GM12878 (cell line): Measurements from ENCODE around the gene POLA1. TPM values are rescaled to one million over a fixed set of nuclear protein-coding genes. Genes with fewer than 3 reads are reported as not detected.

ENCODE experiments used
- ATAC-seq: fragments of 200-7000 bp; cut with Tn5 transposase; 3 replicates; pipeline ENCODE4 v1.9.1; 2020; ENCODE audit warnings: mild to moderate bottlenecking, moderate library complexity
- BruUV-seq: library from RNA; stranded (reverse); fragments of 400-500 nt; replicated peaks from 2 replicates; lab custom pipeline; 2021; lab: Mats Ljungman, UMichigan
- CTCF ChIA-PET: fragments of 300-600 bp; sonication (Branson Sonifier 250); formaldehyde crosslinking; extraction: SDS; loops from one replicate; lab custom pipeline; 2021; ENCODE audit warnings: inconsistent platforms; lab: Yijun Ruan, JAX
- POLR2A ChIA-PET: fragments of 350-600 bp; formaldehyde crosslinking; extraction: SDS; loops from one replicate; lab custom pipeline; 2021; ENCODE audit warnings: inconsistent platforms; lab: Charles Lee
- RAD21 ChIA-PET: fragments of 300-600 bp; sonication (Branson Sonifier 250); formaldehyde crosslinking; loops from one replicate; lab custom pipeline; 2023; ENCODE audit warnings: antibody characterized with exemption; ENCODE audit not compliant: unreplicated experiment; lab: Charles Lee
- SMC1A ChIA-PET: fragments of 300-600 bp; sonication (Branson Sonifier 250); formaldehyde crosslinking; loops from one replicate; lab custom pipeline; 2023; ENCODE audit not compliant: unreplicated experiment, uncharacterized antibody; lab: Charles Lee
- DNase-seq: peaks from one replicate; pipeline ENCODE4 v3.0.0-alpha.2; 2011; ENCODE audit warnings: low read depth, low spot score
- FAIRE-seq: peaks from 3 replicates; lab custom pipeline; 2011; peaks lifted over from hg19 to GRCh38; lab: Jason Lieb, UNC
- H2AFZ ChIP-seq: 2 replicates; pipeline ENCODE4 v1.6.0; 2011; ENCODE audit warnings: low read depth, low read length, control low read depth; ENCODE audit not compliant: control insufficient read depth
- H3K27ac ChIP-seq: 2 replicates; pipeline ENCODE4 v1.5.1; 2011; ENCODE audit warnings: control low read depth; ENCODE audit not compliant: control insufficient read depth, insufficient read depth
- H3K27me3 ChIP-seq, 2 experiments: replicated peaks in 1 of 2; 2 replicates each; pipeline versions ENCODE4 v1.6.0 to v1.6.1; 2011; ENCODE audit warnings: low read length in 1 of 2; ENCODE audit not compliant: control insufficient read depth in 2 of 2, insufficient read depth in 2 of 2
- H3K36me3 ChIP-seq, 2 experiments: 2 replicates each; pipeline ENCODE4 v1.5.1; 2011; ENCODE audit warnings: low read length in 1 of 2; ENCODE audit not compliant: control insufficient read depth in 2 of 2, insufficient read depth in 2 of 2
- H3K4me1 ChIP-seq: 2 replicates; pipeline ENCODE4 v1.6.1; 2011; ENCODE audit warnings: mild to moderate bottlenecking, low read length, moderate library complexity, mixed read lengths; ENCODE audit not compliant: control insufficient read depth, insufficient read depth
- H3K4me2 ChIP-seq: 2 replicates; pipeline ENCODE4 v1.6.0; 2011; ENCODE audit warnings: control low read depth; ENCODE audit not compliant: control insufficient read depth, insufficient read depth
- H3K4me3 ChIP-seq: fragments of 200-600 bp; sonication (generic); 2 replicates; pipeline ENCODE4 v1.5.1; 2016
- H3K79me2 ChIP-seq: 2 replicates; pipeline ENCODE4 v1.6.0; 2011; ENCODE audit warnings: low read length; ENCODE audit not compliant: control insufficient read depth, insufficient read depth
- H3K9ac ChIP-seq: 2 replicates; pipeline ENCODE4 v1.8.0; 2011; ENCODE audit warnings: low read length, control low read depth, mixed read lengths; ENCODE audit not compliant: control insufficient read depth, insufficient read depth
- H3K9me3 ChIP-seq: replicated peaks from 3 replicates; pipeline ENCODE4 v1.5.1; 2011; ENCODE audit warnings: mild to moderate bottlenecking, low read length; ENCODE audit not compliant: control insufficient read depth, insufficient read depth
- H4K20me1 ChIP-seq: 2 replicates; pipeline ENCODE4 v1.6.0; 2011; ENCODE audit not compliant: control insufficient read depth, insufficient read depth
- IKZF2 ChIP-seq, 2 experiments: fragments of 450-650 bp; IDR thresholded peaks; 2 replicates each; pipeline ENCODE4 v1.6.1; 2017; ENCODE audit warnings: mild to moderate bottlenecking in 2 of 2, moderate library complexity in 2 of 2
- MYC ChIP-seq: IDR thresholded peaks from 2 replicates; pipeline ENCODE4 v1.6.1; 2011; ENCODE audit warnings: mild to moderate bottlenecking, low read length, moderate library complexity, inconsistent platforms; ENCODE audit not compliant: insufficient read depth, insufficient replicate concordance, insufficient read length, severe bottlenecking
- NFYB ChIP-seq: IDR thresholded peaks from 2 replicates; pipeline ENCODE4 v1.6.1; 2011; ENCODE audit warnings: low read depth, mild to moderate bottlenecking, low read length, improper control_type of control experiment, moderate library complexity; ENCODE audit not compliant: insufficient read depth
- RAD21 ChIP-seq: IDR thresholded peaks from 2 replicates; pipeline ENCODE4 v1.6.1; 2011; ENCODE audit warnings: mild to moderate bottlenecking, low read depth, low read length, moderate library complexity; ENCODE audit not compliant: insufficient read depth
- RELB ChIP-seq: fragments of 450-650 bp; IDR thresholded peaks from 2 replicates; pipeline ENCODE4 v1.6.1; 2017; ENCODE audit warnings: low read depth, mild to moderate bottlenecking, moderate library complexity
- RFX5 ChIP-seq: IDR thresholded peaks from 2 replicates; pipeline ENCODE4 v1.6.1; 2011; ENCODE audit warnings: low read depth, low read length, improper control_type of control experiment
- SIN3A ChIP-seq: IDR thresholded peaks from 2 replicates; pipeline ENCODE4 v1.6.1; 2012; ENCODE audit warnings: low read depth, low read length, improper control_type of control experiment
- ZBED1 ChIP-seq: IDR thresholded peaks from 2 replicates; pipeline ENCODE4 v1.6.1; 2016; ENCODE audit warnings: borderline replicate concordance
- WGBS: methylation state at CpG from one replicate; pipeline ENCODE4 v1.1.6; 2016; ENCODE audit warnings: low lambda C conversion rate; ENCODE audit not compliant: insufficient replicate concordance, insufficient coverage; ENCODE audit errors: missing lambda C conversion rate; 5-methylcytosine and 5-hydroxymethylcytosine counted together
- in situ Hi-C: fragments of 300-500 bp; cut with MboI; formaldehyde crosslinking; loops from 9 replicates; pipeline ENCODE4 v1.14.3; 2018; ENCODE audit warnings: mixed read lengths
- intact Hi-C: fragments of 100-400 bp; cut with micrococcal nuclease; formaldehyde crosslinking; loops from one replicate; pipeline ENCODE4 v1.14.2; 2022; ENCODE audit not compliant: unreplicated experiment
- polyA plus RNA-seq, 11 experiments: library from polyadenylated mRNA; depleted of rRNA in 4 of 11; unstranded in 6 of 11; stranded (reverse) in 5 of 11; fragments of >200 nt; fragmentation: Nextera tagmentation in 4 of 11; fragmentation: Illumina TruSeq in 1 of 11; extraction: Ambion mirVana in 4 of 11; extraction: Trizol in 1 of 11; gene quantifications; 1 replicate in 1 of 11; 2 replicates in 10 of 11; pipeline versions ENCODE4 v1.2.1 to v1.2.3, GENCODE V29; 2011 to 2016; ENCODE audit warnings: inconsistent platforms in 2 of 11, missing spikeins in 2 of 11, low read depth in 1 of 11
- total RNA-seq, 4 experiments: library from RNA; depleted of rRNA in 3 of 4; stranded (reverse); fragments of >200 nt in 3 of 4; fragmentation: Illumina TruSeq in 1 of 4; extraction: Trizol in 1 of 4; gene quantifications; 2 replicates each; pipeline versions ENCODE4 v1.2.1 to v1.2.3, GENCODE V29; 2013 to 2021
- TF ChIP-seq, protein P1 (sequence below): IDR thresholded peaks from 2 replicates; pipeline ENCODE4 v1.6.1; 2011; ENCODE audit warnings: borderline replicate concordance, low read depth, mild to moderate bottlenecking, moderate library complexity, low read length; ENCODE audit not compliant: insufficient read depth, poor library complexity, severe bottlenecking
- TF ChIP-seq, protein P2 (sequence below): IDR thresholded peaks from 2 replicates; pipeline ENCODE4 v1.6.1; 2012; ENCODE audit warnings: low read depth, low read length, improper control_type of control experiment
- TF ChIP-seq, protein P3 (sequence below): fragments of 450-650 bp; IDR thresholded peaks from 2 replicates; pipeline ENCODE4 v1.6.1; 2017; ENCODE audit warnings: antibody characterized with exemption, mild to moderate bottlenecking, moderate library complexity
- TF ChIP-seq, protein P4 (sequence below): IDR thresholded peaks from 2 replicates; pipeline ENCODE4 v1.6.1; 2011; ENCODE audit warnings: borderline replicate concordance, low read depth, mild to moderate bottlenecking, moderate library complexity, mixed read lengths, low read length; ENCODE audit not compliant: insufficient read depth; ENCODE audit errors: extremely low read length

The POLA1 gene
- total and polyA plus RNA-seq, 10 of the 15 experiments (the other 5 are each of a cell fraction or from before 2014, with no cell fraction given) = 6.5 to 34.7 (median 24.8) TPM

GRCh38 chrX:24748196-24748595 lies 54.5 kb downstream of the POLA1 start:
- no peak overlapping the region for H3K9ac ChIP-seq
- no peaks in the 10 kb centered on the region; a peak in 1 of 4 replicates for H3K36me3 ChIP-seq
- POLR2A ChIA-PET = no interaction called here
- RAD21 ChIA-PET = no interaction called here
- DNase-seq (no peak), FAIRE-seq (no peak), ATAC-seq (no peak)
- H2AFZ ChIP-seq = no peak overlapping the region
- no peaks in the 10 kb centered on the region for H4K20me1 ChIP-seq
- TF ChIP-seq ZBED1 (no peak), RFX5 (no peak), RELB (no peak), NFYB (no peak), RAD21 (no peak), SIN3A (no peak), IKZF2 (IDR thresholded peaks at IDR 0.05) (no peak), MYC (no peak)
- TF ChIP-seq, protein P1, sequence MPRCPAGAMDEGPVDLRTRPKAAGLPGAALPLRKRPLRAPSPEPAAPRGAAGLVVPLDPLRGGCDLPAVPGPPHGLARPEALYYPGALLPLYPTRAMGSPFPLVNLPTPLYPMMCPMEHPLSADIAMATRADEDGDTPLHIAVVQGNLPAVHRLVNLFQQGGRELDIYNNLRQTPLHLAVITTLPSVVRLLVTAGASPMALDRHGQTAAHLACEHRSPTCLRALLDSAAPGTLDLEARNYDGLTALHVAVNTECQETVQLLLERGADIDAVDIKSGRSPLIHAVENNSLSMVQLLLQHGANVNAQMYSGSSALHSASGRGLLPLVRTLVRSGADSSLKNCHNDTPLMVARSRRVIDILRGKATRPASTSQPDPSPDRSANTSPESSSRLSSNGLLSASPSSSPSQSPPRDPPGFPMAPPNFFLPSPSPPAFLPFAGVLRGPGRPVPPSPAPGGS = no peak
- TF ChIP-seq, protein P2, sequence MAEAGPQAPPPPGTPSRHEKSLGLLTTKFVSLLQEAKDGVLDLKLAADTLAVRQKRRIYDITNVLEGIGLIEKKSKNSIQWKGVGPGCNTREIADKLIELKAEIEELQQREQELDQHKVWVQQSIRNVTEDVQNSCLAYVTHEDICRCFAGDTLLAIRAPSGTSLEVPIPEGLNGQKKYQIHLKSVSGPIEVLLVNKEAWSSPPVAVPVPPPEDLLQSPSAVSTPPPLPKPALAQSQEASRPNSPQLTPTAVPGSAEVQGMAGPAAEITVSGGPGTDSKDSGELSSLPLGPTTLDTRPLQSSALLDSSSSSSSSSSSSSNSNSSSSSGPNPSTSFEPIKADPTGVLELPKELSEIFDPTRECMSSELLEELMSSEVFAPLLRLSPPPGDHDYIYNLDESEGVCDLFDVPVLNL = no peak
- TF ChIP-seq, protein P3, sequence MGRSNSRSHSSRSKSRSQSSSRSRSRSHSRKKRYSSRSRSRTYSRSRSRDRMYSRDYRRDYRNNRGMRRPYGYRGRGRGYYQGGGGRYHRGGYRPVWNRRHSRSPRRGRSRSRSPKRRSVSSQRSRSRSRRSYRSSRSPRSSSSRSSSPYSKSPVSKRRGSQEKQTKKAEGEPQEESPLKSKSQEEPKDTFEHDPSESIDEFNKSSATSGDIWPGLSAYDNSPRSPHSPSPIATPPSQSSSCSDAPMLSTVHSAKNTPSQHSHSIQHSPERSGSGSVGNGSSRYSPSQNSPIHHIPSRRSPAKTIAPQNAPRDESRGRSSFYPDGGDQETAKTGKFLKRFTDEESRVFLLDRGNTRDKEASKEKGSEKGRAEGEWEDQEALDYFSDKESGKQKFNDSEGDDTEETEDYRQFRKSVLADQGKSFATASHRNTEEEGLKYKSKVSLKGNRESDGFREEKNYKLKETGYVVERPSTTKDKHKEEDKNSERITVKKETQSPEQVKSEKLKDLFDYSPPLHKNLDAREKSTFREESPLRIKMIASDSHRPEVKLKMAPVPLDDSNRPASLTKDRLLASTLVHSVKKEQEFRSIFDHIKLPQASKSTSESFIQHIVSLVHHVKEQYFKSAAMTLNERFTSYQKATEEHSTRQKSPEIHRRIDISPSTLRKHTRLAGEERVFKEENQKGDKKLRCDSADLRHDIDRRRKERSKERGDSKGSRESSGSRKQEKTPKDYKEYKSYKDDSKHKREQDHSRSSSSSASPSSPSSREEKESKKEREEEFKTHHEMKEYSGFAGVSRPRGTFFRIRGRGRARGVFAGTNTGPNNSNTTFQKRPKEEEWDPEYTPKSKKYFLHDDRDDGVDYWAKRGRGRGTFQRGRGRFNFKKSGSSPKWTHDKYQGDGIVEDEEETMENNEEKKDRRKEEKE = no peak
- TF ChIP-seq, protein P4, sequence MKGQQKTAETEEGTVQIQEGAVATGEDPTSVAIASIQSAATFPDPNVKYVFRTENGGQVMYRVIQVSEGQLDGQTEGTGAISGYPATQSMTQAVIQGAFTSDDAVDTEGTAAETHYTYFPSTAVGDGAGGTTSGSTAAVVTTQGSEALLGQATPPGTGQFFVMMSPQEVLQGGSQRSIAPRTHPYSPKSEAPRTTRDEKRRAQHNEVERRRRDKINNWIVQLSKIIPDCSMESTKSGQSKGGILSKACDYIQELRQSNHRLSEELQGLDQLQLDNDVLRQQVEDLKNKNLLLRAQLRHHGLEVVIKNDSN = no peak
- H3K27me3 ChIP-seq = no peaks in the 10 kb centered on the region
- no peaks in the 10 kb centered on the region for H3K79me2 ChIP-seq
- no TSS peak for BruUV-seq
- H3K4me3 ChIP-seq = no peak overlapping the region
- in situ Hi-C loops (no loop called here), intact Hi-C loops (no loop called here)
- H3K9me3 ChIP-seq = no peaks in the 10 kb centered on the region
- CTCF ChIA-PET = interaction anchor here (0.7 to 1.8 kb wide), 2 partner anchors 90 to 272 kb away, joined by 3 to 7 read pairs; no protein-coding TSS in a partner anchor
- H3K27ac ChIP-seq = no peak overlapping the region
- no peaks in the 10 kb centered on the region for H3K4me1 ChIP-seq
- H3K4me2 ChIP-seq = no peak overlapping the region
- SMC1A ChIA-PET = no interaction called here
- WGBS = 69% methylated on average over 3 of the region's 3 CpGs
